OCI-M1 (cell line): Measurements from ENCODE around the gene ZYX.
"Not testable (repeated sequence)": the region's sequence is repeated elsewhere in the genome, so short reads cannot be mapped to it uniquely, and the experiment has no call there.

Source experiments
- DNase-seq: peaks from one replicate; lab custom pipeline; 2025; lab: John Stamatoyannopoulos, UW

ZYX gene

GRCh38 chr7:143418681-143419458 is 37.7 kb downstream of the ZYX start:
- DNase-seq: no peak

- DNase-seq: no peak
Observed at GRCh38 chr7:143419880-143420279, 38.7 kb downstream of the ZYX start.

- not testable (repeated sequence) for DNase-seq
Observed at GRCh38 chr7:143420624-143421023, 39.5 kb downstream of the ZYX start.

GRCh38 chr7:143422033-143422432 is 40.9 kb downstream of the ZYX start:
- no peak for DNase-seq

- DNase-seq: not testable (repeated sequence)
Observed at GRCh38 chr7:143424476-143424875, 43.3 kb downstream of the ZYX start.

- peak; percentile 59 for DNase-seq
Observed at GRCh38 chr7:143426479-143427142, 45.5 kb downstream of the ZYX start.

GRCh38 chr7:143429770-143430698 is 48.9 kb downstream of the ZYX start:
- no peak for DNase-seq

GRCh38 chr7:143431109-143431508 is 50.0 kb downstream of the ZYX start:
- no peak for DNase-seq

GRCh38 chr7:143433759-143434158 is 52.6 kb downstream of the ZYX start:
- DNase-seq: no peak

GRCh38 chr7:143434660-143435059 is 53.5 kb downstream of the ZYX start:
- DNase-seq: no peak

- DNase-seq: no peak
Observed at GRCh38 chr7:143435266-143435665, 54.1 kb downstream of the ZYX start.

- DNase-seq: no peak
Observed at GRCh38 chr7:143436325-143436946, 55.3 kb downstream of the ZYX start.

GRCh38 chr7:143437578-143437977 is 56.4 kb downstream of the ZYX start:
- no peak for DNase-seq

GRCh38 chr7:143439866-143440265 is 58.7 kb downstream of the ZYX start:
- DNase-seq: no peak
